Omental fat pad (tissue), 4 donors: ENCODE measurements around the gene ATG7. TPM values are rescaled to one million over a fixed set of nuclear protein-coding genes. Genes with fewer than 3 reads are reported as not detected.
A peak's percentile ranks its signal among the peaks of the same experiment; 100 is the strongest.

ENCODE experiments used
- ATAC-seq: fragments of 150-250 bp; one replicate; pipeline ENCODE4 v1.9.1; 2016; ENCODE audit warnings: mild to moderate bottlenecking, moderate library complexity; ENCODE audit not compliant: low FRiP score
- DNase-seq: peaks from one replicate; pipeline ENCODE4 v3.0.0-alpha.2; 2019; ENCODE audit warnings: low spot score
- small RNA-seq: library from RNA; depleted of rRNA; stranded (forward); fragments of <200 nt; gene quantifications from one replicate; pipeline ENCODE3, GENCODE V24; 2016
- total RNA-seq, 4 donors: library from RNA; depleted of rRNA; stranded (reverse); fragments of >200 nt; gene quantifications; one replicate each; pipeline ENCODE4 v1.1.0, GENCODE V29; 2016
- TF ChIP-seq, protein P1 (sequence below), 3 donors: fragments of 450-650 bp; IDR thresholded peaks; one replicate each; pipeline ENCODE4 v1.5.1; 2016 to 2017; ENCODE audit warnings: antibody characterized with exemption in 3 of 3, mild to moderate bottlenecking in 3 of 3, moderate library complexity in 2 of 3

ATG7 gene
- total RNA-seq, 4 donors from 2014 or later = 62.9 to 96.7 (median 76.2) TPM

DNA sequence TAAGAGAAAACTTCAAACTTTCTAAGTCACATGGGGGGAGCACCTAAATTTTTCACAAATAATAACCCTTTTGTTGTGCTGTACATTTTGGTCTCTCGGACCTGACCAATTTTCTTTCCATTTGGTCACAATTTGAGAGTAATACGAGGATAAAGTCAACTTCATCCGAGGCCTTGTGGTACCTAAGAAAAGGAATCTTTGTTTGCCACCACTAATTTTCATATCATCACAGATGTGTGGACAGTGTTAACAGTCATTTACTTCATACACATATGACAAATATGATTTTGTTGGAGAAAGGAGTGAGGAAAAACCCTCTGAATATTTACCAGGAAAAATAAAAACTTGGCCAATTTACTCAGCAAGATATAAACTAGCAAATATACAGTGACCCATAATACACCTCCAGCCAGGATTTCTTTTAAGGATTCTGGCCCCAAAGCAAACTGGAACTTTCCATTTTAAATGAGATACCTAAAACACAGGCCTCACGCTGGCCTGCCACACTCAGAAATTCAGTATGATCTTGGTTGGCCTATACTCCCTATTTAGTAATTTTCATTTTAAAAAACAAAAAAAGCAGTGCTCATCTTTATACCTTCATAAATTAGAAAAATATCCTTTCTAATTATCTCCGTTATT lies 330.8 kb downstream of the ATG7 start:
- DNase-seq (no peak), ATAC-seq (no peak)
- TF ChIP-seq, protein P1, sequence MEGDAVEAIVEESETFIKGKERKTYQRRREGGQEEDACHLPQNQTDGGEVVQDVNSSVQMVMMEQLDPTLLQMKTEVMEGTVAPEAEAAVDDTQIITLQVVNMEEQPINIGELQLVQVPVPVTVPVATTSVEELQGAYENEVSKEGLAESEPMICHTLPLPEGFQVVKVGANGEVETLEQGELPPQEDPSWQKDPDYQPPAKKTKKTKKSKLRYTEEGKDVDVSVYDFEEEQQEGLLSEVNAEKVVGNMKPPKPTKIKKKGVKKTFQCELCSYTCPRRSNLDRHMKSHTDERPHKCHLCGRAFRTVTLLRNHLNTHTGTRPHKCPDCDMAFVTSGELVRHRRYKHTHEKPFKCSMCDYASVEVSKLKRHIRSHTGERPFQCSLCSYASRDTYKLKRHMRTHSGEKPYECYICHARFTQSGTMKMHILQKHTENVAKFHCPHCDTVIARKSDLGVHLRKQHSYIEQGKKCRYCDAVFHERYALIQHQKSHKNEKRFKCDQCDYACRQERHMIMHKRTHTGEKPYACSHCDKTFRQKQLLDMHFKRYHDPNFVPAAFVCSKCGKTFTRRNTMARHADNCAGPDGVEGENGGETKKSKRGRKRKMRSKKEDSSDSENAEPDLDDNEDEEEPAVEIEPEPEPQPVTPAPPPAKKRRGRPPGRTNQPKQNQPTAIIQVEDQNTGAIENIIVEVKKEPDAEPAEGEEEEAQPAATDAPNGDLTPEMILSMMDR (IDR thresholded peaks at IDR 0.05) = no peak

DNA sequence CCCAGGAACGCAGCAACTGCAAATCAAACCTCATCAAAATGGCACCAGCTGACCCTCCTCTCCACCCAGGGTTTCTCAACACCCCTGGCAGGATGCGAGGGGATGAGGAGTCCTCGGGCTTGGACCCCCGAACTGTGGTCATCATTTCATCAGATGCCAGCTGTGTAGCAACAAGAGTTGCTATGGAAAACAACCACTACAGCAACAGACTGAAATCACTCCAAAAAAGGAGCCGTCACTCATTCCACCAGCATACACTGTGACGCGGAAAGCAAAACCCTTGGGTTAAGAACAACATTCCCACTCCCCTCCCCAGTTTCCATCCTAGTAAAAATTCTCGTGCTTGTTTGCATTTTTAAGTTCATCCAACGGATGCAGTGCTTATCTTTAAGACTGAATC lies 331.4 kb downstream of the ATG7 start:
- DNase-seq (no peak), ATAC-seq (peak; percentile 55)
- TF ChIP-seq, protein P1 (IDR thresholded peaks at IDR 0.05) = no peak

DNA sequence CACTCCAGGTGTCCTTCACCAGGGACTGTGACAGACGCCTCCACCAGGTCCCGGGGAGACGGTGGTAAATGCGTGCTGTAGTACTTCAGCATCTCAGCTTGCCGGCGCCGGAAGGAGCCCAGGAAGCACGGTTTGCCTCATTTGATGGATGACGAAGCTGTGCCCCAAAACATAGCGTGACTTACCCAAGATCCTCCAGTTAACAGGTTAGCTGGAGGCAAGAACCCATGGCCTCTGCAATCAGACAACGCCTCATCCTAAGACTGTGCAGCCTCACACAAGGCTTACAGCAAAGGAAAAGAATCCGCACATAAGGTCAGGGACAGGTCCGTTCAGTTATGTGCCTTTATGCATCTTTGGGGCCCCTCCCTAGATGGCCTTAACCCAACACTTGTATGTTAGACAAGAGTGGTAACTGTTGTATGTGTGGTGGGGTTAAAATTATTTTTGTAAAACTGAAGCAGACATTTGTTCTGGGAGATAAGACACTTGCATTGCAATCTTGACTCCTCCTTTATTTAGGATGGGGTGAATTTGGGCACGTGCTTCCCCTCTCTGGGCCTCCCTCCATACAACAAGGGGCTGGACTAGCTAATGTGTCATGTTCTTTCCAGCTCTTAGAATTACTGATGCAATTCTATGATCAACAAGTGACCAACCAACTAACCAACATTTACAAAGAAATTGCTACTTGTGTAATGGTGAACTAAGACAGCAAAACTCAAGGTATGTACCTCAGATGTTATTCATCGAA lies 332.1 kb downstream of the ATG7 start:
- ATAC-seq (peak; percentile 16), DNase-seq (no peak)
- TF ChIP-seq, protein P1 (IDR thresholded peaks at IDR 0.05) = no peak

DNA sequence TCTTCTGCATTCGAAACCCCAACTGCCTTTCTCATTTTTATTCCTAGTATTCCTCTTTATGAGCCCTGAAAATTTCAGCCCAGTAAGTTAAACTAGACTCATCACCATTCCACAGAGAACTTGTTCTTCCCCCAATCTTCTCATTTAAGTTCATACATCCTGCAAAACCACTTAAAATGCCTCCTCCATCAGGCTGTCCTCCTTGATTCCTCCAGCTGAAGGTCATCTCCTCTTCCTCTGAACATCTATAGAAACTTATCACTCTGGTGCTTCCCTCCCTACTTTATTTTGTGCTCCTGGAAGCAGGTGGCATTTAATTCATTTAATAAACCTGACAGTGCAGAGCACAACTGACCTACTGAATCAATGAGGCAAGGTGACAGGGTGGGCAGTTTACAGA lies 333.2 kb downstream of the ATG7 start:
- ATAC-seq = no peak
- TF ChIP-seq, protein P1 (IDR thresholded peaks at IDR 0.05) = no peak
- DNase-seq = no peak

DNA sequence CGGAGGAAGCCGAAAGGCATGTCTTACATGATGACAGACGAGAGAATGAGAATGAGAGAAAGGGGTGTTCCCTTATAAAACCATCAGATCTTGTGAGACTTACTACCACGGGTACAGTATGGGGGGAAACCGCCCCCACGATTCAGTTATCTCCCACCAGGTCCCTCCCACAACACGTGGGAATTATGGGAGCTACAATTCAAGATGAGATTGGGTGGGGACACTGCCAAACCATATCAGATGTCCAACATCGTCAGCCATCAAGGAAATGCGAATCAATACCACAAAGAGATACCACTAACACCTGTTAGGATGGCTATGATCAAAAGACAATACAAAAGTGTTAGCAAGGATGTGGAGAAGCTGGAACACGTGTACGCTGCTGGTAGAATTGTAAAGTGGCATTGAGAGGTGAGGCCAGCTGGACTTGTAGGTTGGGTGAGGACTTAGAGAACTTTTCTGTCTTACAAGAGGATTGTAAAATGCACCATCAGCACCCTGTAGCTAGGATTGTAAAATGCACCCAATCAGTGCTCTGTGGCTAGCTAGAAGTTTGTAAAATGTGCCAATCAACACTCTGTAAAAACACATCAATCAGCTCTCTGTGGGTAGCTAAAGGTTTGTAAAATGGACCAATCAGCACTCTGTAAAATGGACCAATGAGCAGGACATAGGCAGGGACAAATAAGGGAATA lies 334.0 kb downstream of the ATG7 start:
- TF ChIP-seq, protein P1 (IDR thresholded peaks at IDR 0.05) = no peak
- DNase-seq = no peak
- ATAC-seq = no peak

DNA sequence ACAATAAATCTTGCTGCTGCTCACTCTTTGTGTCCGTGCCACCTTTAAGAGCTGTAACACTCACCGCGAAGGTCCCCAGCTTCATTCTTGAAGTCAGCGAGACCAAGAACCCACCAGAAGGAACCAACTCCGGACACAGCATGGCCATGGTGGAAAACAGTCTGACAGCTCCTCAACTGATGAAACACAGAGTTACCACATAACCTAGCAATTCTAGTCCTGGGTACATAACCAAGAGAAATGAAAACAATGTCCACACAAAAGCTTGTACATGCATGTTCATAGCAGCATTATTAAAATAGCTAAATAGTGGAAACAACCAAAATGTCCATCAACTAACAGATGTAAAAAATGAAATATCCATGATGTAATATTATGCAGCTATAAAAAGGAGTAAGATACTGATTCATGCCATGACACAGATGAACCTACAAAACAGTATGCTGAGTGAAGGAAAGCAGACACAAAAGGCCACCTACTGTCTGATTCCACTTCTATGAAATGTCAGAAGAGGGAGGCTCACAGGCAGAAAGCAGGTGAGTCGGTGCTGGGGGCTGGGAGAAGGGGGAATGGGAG lies 334.8 kb downstream of the ATG7 start:
- ATAC-seq (no peak), DNase-seq (no peak)
- TF ChIP-seq, protein P1 (IDR thresholded peaks at IDR 0.05) = no peak

Small RNA genes within 50 kb of the gene (small RNA-seq; reads per million reads assigned to genes)
- gene AC022001.1 (not detected), gene AC026185.1 (not detected), gene AC083855.1 (not detected)

Other genes starting within 250 kb of the ATG7 start
- 10 to 100 TPM in 1 of 4 donors, 1 to 10 TPM in 3; 3.6 to 27.7 (median 6.1) TPM for gene HRH1, start 117.9 kb upstream of the ATG7 start, total RNA-seq